ENCODE data around the gene ZNF205. TPM values are rescaled to one million over a fixed set of nuclear protein-coding genes. Genes with fewer than 3 reads are reported as not detected.

ZNF205 gene
- total and polyA plus RNA-seq, 10 of the 15 experiments (the other 5 are each of a cell fraction or from before 2014, with no cell fraction given): 0.26 to 1.5 (median 0.78) TPM; not detected in 2

GRCh38 chr16:3063625-3064386 lies 48.6 kb upstream of the ZNF205 start:
- intact Hi-C loops (cut with micrococcal nuclease; ENCODE audit: unreplicated experiment): no loop called here
- FAIRE-seq: no peak
- ChIA-PET RAD21 (ENCODE audit: unreplicated experiment) (interaction anchor here (0.7 to 3.9 kb wide), 4 partner anchors 12 to 65 kb away, joined by 3 to 23 read pairs (median 6); no protein-coding TSS in a partner anchor), POLR2A (no interaction called here), CTCF (interaction anchor here (0.7 to 9.5 kb wide), 12 partner anchors 13 to 94 kb away, joined by 3 to 174 read pairs (median 4); partner anchors contain the start of gene ZNF213), SMC1A (ENCODE audit: uncharacterized antibody, unreplicated experiment) (interaction anchor here (0.6 to 6.1 kb wide), 6 partner anchors 12 to 71 kb away, joined by 3 to 52 read pairs (median 4); partner anchors contain the start of gene ZNF213)
- Histone ChIP-seq H3K9ac (ENCODE audit: control insufficient read depth, insufficient read depth, low read length) (no peak overlapping the region), H4K20me1 (ENCODE audit: control insufficient read depth, insufficient read depth) (no peaks in the 10 kb centered on the region), H3K4me3 (no peak overlapping the region), H3K36me3 (ENCODE audit: control insufficient read depth in 2 of 2, insufficient read depth in 2 of 2, low read length in 1 of 2) (no peaks in the 10 kb centered on the region; a peak in 1 of 4 replicates), H3K4me2 (ENCODE audit: control insufficient read depth, insufficient read depth) (no peak overlapping the region), H3K27me3 (replicated peaks in 1 of 2; ENCODE audit: control insufficient read depth in 2 of 2, insufficient read depth in 2 of 2, low read length in 1 of 2) (no peaks in the 10 kb centered on the region), H3K4me1 (ENCODE audit: control insufficient read depth, insufficient read depth, low read length) (peaks cover 23% of the 10 kb centered on the region), H3K27ac (ENCODE audit: control insufficient read depth, insufficient read depth) (no peak overlapping the region), H3K79me2 (ENCODE audit: control insufficient read depth, insufficient read depth, low read length) (peaks cover 25% of the 10 kb centered on the region), H2AFZ (ENCODE audit: control insufficient read depth, low read depth, low read length) (no peak overlapping the region), H3K9me3 (replicated peaks; ENCODE audit: control insufficient read depth, insufficient read depth, low read length) (no peaks in the 10 kb centered on the region; the same call in 2 of the 3 replicates)
- 86% methylated on average over 8 of the region's 8 CpGs for WGBS (ENCODE audit: insufficient coverage, insufficient replicate concordance, low lambda C conversion rate, missing lambda C conversion rate)
- DNase-seq (ENCODE audit: low read depth, low spot score): no peak
- BruUV-seq (replicated peaks): no TSS peak
- TF ChIP-seq PML (IDR thresholded peaks at IDR 0.05; ENCODE audit: low read length): no peak
- no peak for TF ChIP-seq IKZF1 (conservative IDR thresholded peaks at IDR 0.05)
- TF ChIP-seq CBX5 (IDR thresholded peaks at IDR 0.05; ENCODE audit: low read depth): no peak
- TF ChIP-seq CREM (IDR thresholded peaks at IDR 0.05; ENCODE audit: low read depth): no peak
- no peak for TF ChIP-seq MXI1 (IDR thresholded peaks at IDR 0.05; ENCODE audit: low read depth, low read length)
- TF ChIP-seq HDAC6 (IDR thresholded peaks at IDR 0.05; ENCODE audit: unreplicated experiment): no peak
- TF ChIP-seq FOXK2 (IDR thresholded peaks at IDR 0.05): no peak
- no peak for TF ChIP-seq BCL11A (IDR thresholded peaks at IDR 0.05; ENCODE audit: low read depth, low read length)
- TF ChIP-seq IKZF2 (IDR thresholded peaks at IDR 0.05): no peak
- TF ChIP-seq ELK1 (IDR thresholded peaks at IDR 0.05; ENCODE audit: low read depth, low read length): no peak
- TF ChIP-seq YY1 (IDR thresholded peaks at IDR 0.05; ENCODE audit: low read depth, low read length): no peak
- no peak for TF ChIP-seq GABPA (IDR thresholded peaks at IDR 0.05; ENCODE audit: low read depth)
- no peak for TF ChIP-seq NRF1 (conservative IDR thresholded peaks at IDR 0.05; ENCODE audit: low read depth, low read length)
- no peak for TF ChIP-seq RB1 (IDR thresholded peaks at IDR 0.05; ENCODE audit: borderline replicate concordance)
- TF ChIP-seq TARDBP (IDR thresholded peaks at IDR 0.05; ENCODE audit: borderline replicate concordance): no peak
- TF ChIP-seq SMAD1 (IDR thresholded peaks at IDR 0.05; ENCODE audit: low read depth, partially characterized antibody): no peak
- TF ChIP-seq RAD51 (IDR thresholded peaks at IDR 0.05): no peak
- no peak for TF ChIP-seq CUX1 (IDR thresholded peaks at IDR 0.05; ENCODE audit: insufficient replicate concordance, low read depth, low read length)
- no peak for ATAC-seq
- in situ Hi-C loops (cut with MboI): loop anchor here (5.0 kb wide), 2 partner anchors 33 to 63 kb away; partner anchors contain the start of gene ZSCAN10

Measured in GM12878 (cell line).